ENCODE results near the gene ATP13A1. TPM values are rescaled to one million over a fixed set of nuclear protein-coding genes. Genes with fewer than 3 reads are reported as not detected.

The ATP13A1 gene
- polyA plus RNA-seq, 1 of the 3 experiments (the other 2 are of a cell fraction): 67.9 TPM

DNA sequence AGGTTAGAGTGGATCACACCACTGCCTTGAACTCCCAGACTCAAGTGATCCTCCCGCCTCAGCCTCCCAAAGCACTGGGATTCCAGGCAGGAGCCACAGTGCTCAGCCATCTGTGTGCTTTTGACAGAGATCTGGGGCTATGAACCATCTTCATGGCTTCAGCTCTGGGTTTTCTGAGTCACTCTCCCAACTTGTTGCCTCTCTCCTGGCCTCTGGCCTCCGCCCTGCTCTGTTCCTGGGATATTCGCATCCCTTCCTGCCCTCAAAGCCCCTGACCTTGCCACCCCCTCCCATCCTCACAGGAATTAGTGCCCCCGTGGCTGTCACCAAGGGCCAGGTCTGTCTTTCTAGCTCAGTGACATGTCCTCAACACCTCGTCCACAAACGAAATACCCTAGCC, 14.3 kb downstream of the ATP13A1 start (continued):
- TF ChIP-seq, protein P1, sequence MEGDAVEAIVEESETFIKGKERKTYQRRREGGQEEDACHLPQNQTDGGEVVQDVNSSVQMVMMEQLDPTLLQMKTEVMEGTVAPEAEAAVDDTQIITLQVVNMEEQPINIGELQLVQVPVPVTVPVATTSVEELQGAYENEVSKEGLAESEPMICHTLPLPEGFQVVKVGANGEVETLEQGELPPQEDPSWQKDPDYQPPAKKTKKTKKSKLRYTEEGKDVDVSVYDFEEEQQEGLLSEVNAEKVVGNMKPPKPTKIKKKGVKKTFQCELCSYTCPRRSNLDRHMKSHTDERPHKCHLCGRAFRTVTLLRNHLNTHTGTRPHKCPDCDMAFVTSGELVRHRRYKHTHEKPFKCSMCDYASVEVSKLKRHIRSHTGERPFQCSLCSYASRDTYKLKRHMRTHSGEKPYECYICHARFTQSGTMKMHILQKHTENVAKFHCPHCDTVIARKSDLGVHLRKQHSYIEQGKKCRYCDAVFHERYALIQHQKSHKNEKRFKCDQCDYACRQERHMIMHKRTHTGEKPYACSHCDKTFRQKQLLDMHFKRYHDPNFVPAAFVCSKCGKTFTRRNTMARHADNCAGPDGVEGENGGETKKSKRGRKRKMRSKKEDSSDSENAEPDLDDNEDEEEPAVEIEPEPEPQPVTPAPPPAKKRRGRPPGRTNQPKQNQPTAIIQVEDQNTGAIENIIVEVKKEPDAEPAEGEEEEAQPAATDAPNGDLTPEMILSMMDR (IDR thresholded peaks at IDR 0.05): no peak

DNA sequence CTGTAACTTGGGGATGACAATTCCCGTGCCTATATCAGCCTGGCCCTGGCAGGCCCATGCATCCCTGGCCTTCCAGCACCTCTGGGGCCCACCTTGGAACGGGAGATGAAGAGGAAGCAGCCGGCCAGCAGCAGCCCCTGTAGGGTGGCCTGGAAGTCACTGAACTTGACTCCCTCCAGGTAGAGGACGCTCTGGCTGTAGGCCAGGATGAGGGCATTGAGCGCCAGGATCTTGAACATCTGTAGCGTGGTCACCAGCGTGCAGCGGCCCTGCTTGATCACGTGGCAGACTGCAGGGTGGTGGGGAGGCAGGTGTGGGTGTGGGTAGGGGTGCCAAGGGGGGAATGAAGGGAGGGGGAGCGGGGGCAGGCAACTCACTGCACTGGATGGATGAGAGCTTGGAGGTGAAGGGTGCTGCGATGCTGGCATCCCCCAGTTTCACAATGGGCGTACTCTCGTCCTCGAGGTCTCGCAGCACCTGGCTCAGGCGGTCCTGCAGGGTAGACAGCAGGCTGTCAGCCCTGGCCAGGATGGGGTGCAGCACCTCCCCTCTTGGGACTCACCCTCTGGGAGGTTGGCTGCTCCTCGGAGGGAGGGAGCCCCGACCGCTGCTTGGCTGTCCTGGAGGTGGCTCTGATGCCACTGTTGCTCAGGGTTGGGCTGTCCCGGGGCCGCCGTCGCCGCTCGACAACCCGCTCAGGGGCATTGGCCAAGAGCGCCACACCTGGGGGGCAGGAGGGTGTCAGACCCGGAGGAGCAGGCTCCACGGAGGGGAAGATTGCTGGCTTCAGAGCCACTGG, 16.2 kb downstream of the ATP13A1 start:
- H3K9me3 ChIP-seq: no peaks in the 10 kb centered on the region
- H2AFZ ChIP-seq (ENCODE audit: low read depth): no peak overlapping the region
- no peaks in the 10 kb centered on the region for H3K27me3 ChIP-seq (ENCODE audit: insufficient read depth)
- ChIA-PET POLR2A (no interaction called here), CTCF (interaction anchor here (0.9 to 1.4 kb wide), 2 partner anchors 95 to 115 kb away, joined by 3 read pairs; no protein-coding TSS in a partner anchor)
- H3F3A ChIP-seq (replicated peaks; ENCODE audit: insufficient read depth): peaks cover 3% of the 10 kb centered on the region
- no peaks in the 10 kb centered on the region for H4K20me1 ChIP-seq (ENCODE audit: insufficient read depth)
- no peak overlapping the region for H3K4me2 ChIP-seq
- H3K27ac ChIP-seq (ENCODE audit: low read depth in 2 of 2, low read length in 1 of 2): no peak overlapping the region; a peak in 1 of 4 replicates
- peaks cover 0 to 10% of the 10 kb centered on the region in 2 experiments; a peak in 1 of 4 replicates for H3K4me1 ChIP-seq (ENCODE audit: control insufficient read depth in 1 of 2, insufficient read depth in 2 of 2, low read depth in 1 of 2, low read length in 1 of 2)
- H3K9ac ChIP-seq: no peak overlapping the region
- no peak for DNase-seq
- no peak for TF ChIP-seq YY1 (IDR thresholded peaks at IDR 0.05; ENCODE audit: low read depth)
- no peak for TF ChIP-seq NFIC (IDR thresholded peaks at IDR 0.05; ENCODE audit: borderline replicate concordance)
- TF ChIP-seq, protein P2, sequence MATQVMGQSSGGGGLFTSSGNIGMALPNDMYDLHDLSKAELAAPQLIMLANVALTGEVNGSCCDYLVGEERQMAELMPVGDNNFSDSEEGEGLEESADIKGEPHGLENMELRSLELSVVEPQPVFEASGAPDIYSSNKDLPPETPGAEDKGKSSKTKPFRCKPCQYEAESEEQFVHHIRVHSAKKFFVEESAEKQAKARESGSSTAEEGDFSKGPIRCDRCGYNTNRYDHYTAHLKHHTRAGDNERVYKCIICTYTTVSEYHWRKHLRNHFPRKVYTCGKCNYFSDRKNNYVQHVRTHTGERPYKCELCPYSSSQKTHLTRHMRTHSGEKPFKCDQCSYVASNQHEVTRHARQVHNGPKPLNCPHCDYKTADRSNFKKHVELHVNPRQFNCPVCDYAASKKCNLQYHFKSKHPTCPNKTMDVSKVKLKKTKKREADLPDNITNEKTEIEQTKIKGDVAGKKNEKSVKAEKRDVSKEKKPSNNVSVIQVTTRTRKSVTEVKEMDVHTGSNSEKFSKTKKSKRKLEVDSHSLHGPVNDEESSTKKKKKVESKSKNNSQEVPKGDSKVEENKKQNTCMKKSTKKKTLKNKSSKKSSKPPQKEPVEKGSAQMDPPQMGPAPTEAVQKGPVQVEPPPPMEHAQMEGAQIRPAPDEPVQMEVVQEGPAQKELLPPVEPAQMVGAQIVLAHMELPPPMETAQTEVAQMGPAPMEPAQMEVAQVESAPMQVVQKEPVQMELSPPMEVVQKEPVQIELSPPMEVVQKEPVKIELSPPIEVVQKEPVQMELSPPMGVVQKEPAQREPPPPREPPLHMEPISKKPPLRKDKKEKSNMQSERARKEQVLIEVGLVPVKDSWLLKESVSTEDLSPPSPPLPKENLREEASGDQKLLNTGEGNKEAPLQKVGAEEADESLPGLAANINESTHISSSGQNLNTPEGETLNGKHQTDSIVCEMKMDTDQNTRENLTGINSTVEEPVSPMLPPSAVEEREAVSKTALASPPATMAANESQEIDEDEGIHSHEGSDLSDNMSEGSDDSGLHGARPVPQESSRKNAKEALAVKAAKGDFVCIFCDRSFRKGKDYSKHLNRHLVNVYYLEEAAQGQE (IDR thresholded peaks at IDR 0.05; ENCODE audit: low read depth, low read length): no peak
- TF ChIP-seq FOSL2 (IDR thresholded peaks at IDR 0.05; ENCODE audit: borderline replicate concordance, low read depth): no peak
- TF ChIP-seq TCF12 (IDR thresholded peaks at IDR 0.05): no peak
- TF ChIP-seq, protein P1 (IDR thresholded peaks at IDR 0.05): no peak
- no peak for TF ChIP-seq TEAD4 (IDR thresholded peaks at IDR 0.05; ENCODE audit: borderline replicate concordance, insufficient read depth)
- TF ChIP-seq PBX3 (IDR thresholded peaks at IDR 0.05): no peak
- TF ChIP-seq ELF1 (IDR thresholded peaks at IDR 0.05): no peak
- TF ChIP-seq TAF1 (IDR thresholded peaks at IDR 0.05; ENCODE audit: borderline replicate concordance, low read depth, low read length): no peak
- TF ChIP-seq, protein P3, sequence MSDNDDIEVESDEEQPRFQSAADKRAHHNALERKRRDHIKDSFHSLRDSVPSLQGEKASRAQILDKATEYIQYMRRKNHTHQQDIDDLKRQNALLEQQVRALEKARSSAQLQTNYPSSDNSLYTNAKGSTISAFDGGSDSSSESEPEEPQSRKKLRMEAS (IDR thresholded peaks at IDR 0.05; ENCODE audit: low read depth): no peak
- TF ChIP-seq FOXM1 (IDR thresholded peaks at IDR 0.05; ENCODE audit: low read depth): no peak
- no peak for TF ChIP-seq SIN3A (IDR thresholded peaks at IDR 0.05; ENCODE audit: borderline replicate concordance, low read depth, low read length)
- no peak for TF ChIP-seq EZH2phosphoT487 (IDR thresholded peaks at IDR 0.05; ENCODE audit: borderline replicate concordance, low read depth)
- TF ChIP-seq USF2 (IDR thresholded peaks at IDR 0.05; ENCODE audit: borderline replicate concordance, low read depth, low read length): no peak
- no peak for TF ChIP-seq EP300 (IDR thresholded peaks at IDR 0.05; ENCODE audit: borderline replicate concordance in 1 of 2, low read depth in 1 of 2, low read length in 1 of 2)
- H3K79me2 ChIP-seq (ENCODE audit: insufficient read depth): no peaks in the 10 kb centered on the region
- 91% methylated on average over 9 of the region's 29 CpGs for WGBS (ENCODE audit: low lambda C conversion rate)
- no peak overlapping the region for H3K4me3 ChIP-seq (ENCODE audit: low read depth in 2 of 2, low read length in 1 of 2)
- no peaks in the 10 kb centered on the region for H3K9me2 ChIP-seq
- peaks cover 7 to 63% of the 10 kb centered on the region in 2 experiments for H3K36me3 ChIP-seq (replicated peaks in 1 of 2; ENCODE audit: control insufficient read depth in 1 of 2, insufficient read depth in 2 of 2, low read length in 1 of 2)
